Endothelial cell of umbilical vein (primary cell): ENCODE results near the gene FPGS. TPM values are rescaled to one million over a fixed set of nuclear protein-coding genes. Genes with fewer than 3 reads are reported as not detected.

Source experiments
- BruUV-seq: library from RNA; stranded (reverse); fragments of 400-500 nt; replicated peaks from 2 replicates; lab custom pipeline; 2021; lab: Mats Ljungman, UMichigan
- CTCF ChIA-PET: fragments of 300-600, 350-600 bp; sonication (Branson Sonifier 250); formaldehyde crosslinking; loops from one replicate; lab custom pipeline; 2021; ENCODE audit warnings: antibody characterized with exemption, inconsistent platforms; lab: Charles Lee
- POLR2A ChIA-PET: fragments of 300-600, 350-600 bp; sonication (Branson Sonifier 250); formaldehyde crosslinking; loops from one replicate; lab custom pipeline; 2021; ENCODE audit warnings: antibody characterized with exemption, inconsistent platforms; lab: Charles Lee
- DNase-seq: peaks from one replicate; pipeline ENCODE4 v3.0.0-alpha.2; 2011; ENCODE audit warnings: low read depth, low spot score
- FAIRE-seq: peaks from 2 replicates; lab custom pipeline; 2011; peaks lifted over from hg19 to GRCh38; lab: Jason Lieb, UNC
- H2AFZ ChIP-seq: 2 replicates; pipeline ENCODE4 v1.6.0; 2012; ENCODE audit warnings: low read depth, low read length, control low read depth, inconsistent platforms
- H3K27ac ChIP-seq: 2 replicates; pipeline ENCODE4 v1.5.1; 2011; ENCODE audit warnings: low read depth, mild to moderate bottlenecking, control low read depth, low read length, moderate library complexity; ENCODE audit not compliant: insufficient read depth
- H3K27me3 ChIP-seq, 2 experiments: 2 replicates each; pipeline versions ENCODE4 v1.6.0 to v1.6.1; 2011; ENCODE audit warnings: low read length in 2 of 2, mixed read lengths in 1 of 2; ENCODE audit not compliant: control insufficient read depth in 2 of 2, insufficient read depth in 2 of 2
- H3K36me3 ChIP-seq, 2 experiments: 2 replicates in 1 of 2; 3 replicates in 1 of 2; pipeline ENCODE4 v1.5.1; 2011; ENCODE audit warnings: low read length in 2 of 2, mild to moderate bottlenecking in 1 of 2, moderate library complexity in 1 of 2; ENCODE audit not compliant: control insufficient read depth in 2 of 2, insufficient read depth in 2 of 2; ENCODE audit errors: extremely low read depth in 1 of 2
- H3K4me1 ChIP-seq: 3 replicates; pipeline ENCODE4 v1.5.1; 2011; ENCODE audit warnings: mild to moderate bottlenecking, low read length; ENCODE audit not compliant: control insufficient read depth, insufficient read depth; ENCODE audit errors: extremely low read depth
- H3K4me2 ChIP-seq: 2 replicates; pipeline ENCODE4 v1.6.1; 2011; ENCODE audit warnings: low read length, control low read depth, mixed read lengths; ENCODE audit not compliant: insufficient read depth
- H3K4me3 ChIP-seq, 3 experiments: fragments of 200-600 bp in 1 of 3; sonication (generic), shearing (Covaris generic) in 1 of 3; replicated peaks in 1 of 3; 2 replicates each; pipeline ENCODE4 v1.5.1; 2011 to 2016; ENCODE audit warnings: control low read depth in 3 of 3, low read length in 3 of 3, mild to moderate bottlenecking in 2 of 3, inconsistent platforms in 1 of 3, low read depth in 1 of 3, moderate library complexity in 1 of 3; ENCODE audit not compliant: insufficient read depth in 1 of 3
- H3K79me2 ChIP-seq: 2 replicates; pipeline ENCODE4 v1.6.0; 2012; ENCODE audit warnings: low read length, inconsistent platforms; ENCODE audit not compliant: control insufficient read depth, insufficient read depth
- H3K9ac ChIP-seq: replicated peaks from 2 replicates; pipeline ENCODE3; 2011; ENCODE audit warnings: low read length, control low read depth; ENCODE audit not compliant: insufficient read depth; ENCODE audit errors: extremely low read depth
- H3K9me1 ChIP-seq: replicated peaks from 3 replicates; pipeline ENCODE4 v1.6.0; 2011; ENCODE audit warnings: mild to moderate bottlenecking, low read length; ENCODE audit not compliant: control insufficient read depth, insufficient read depth; ENCODE audit errors: extremely low read depth
- H3K9me3 ChIP-seq: replicated peaks from 2 replicates; pipeline ENCODE4 v1.5.1; 2012; ENCODE audit warnings: low read length, inconsistent platforms; ENCODE audit not compliant: control insufficient read depth, insufficient read depth
- H4K20me1 ChIP-seq: replicated peaks from 2 replicates; pipeline ENCODE3; 2011; ENCODE audit warnings: mild to moderate bottlenecking, low read length; ENCODE audit not compliant: control insufficient read depth, insufficient read depth; ENCODE audit errors: extremely low read depth
- CTCF ChIP-seq, 2 donors: IDR thresholded peaks; 1 replicate in 1 of 2; 2 replicates in 1 of 2; pipeline ENCODE4 v1.5.1; 2011; ENCODE audit warnings: low read length in 2 of 2, mild to moderate bottlenecking in 2 of 2, moderate library complexity in 2 of 2, control low read depth in 1 of 2, inconsistent platforms in 1 of 2, low read depth in 1 of 2; ENCODE audit not compliant: insufficient read depth in 1 of 2; ENCODE audit errors: extremely low read depth in 1 of 2
- EZH2 ChIP-seq: IDR thresholded peaks from 2 replicates; pipeline ENCODE4 v1.6.1; 2012; ENCODE audit warnings: borderline replicate concordance, low read depth, mild to moderate bottlenecking, moderate library complexity, low read length, inconsistent platforms; ENCODE audit not compliant: severe bottlenecking
- FOS ChIP-seq: IDR thresholded peaks from 2 replicates; pipeline ENCODE4 v1.6.1; 2011; ENCODE audit warnings: mild to moderate bottlenecking, low read length, moderate library complexity, borderline replicate concordance; ENCODE audit not compliant: insufficient read depth
- GATA2 ChIP-seq: IDR thresholded peaks from 2 replicates; pipeline ENCODE4 v1.7.0; 2011; ENCODE audit warnings: low read depth, mild to moderate bottlenecking, moderate library complexity, mixed read lengths, low read length; ENCODE audit not compliant: insufficient read length, insufficient read depth
- JUN ChIP-seq: IDR thresholded peaks from 2 replicates; pipeline ENCODE4 v1.6.1; 2011; ENCODE audit warnings: borderline replicate concordance, low read depth; ENCODE audit not compliant: insufficient read length, insufficient read depth
- MAX ChIP-seq: IDR thresholded peaks from 2 replicates; pipeline ENCODE4 v1.6.1; 2011; ENCODE audit not compliant: insufficient read depth, insufficient read length
- MYC ChIP-seq: IDR thresholded peaks from one replicate; pipeline ENCODE4 v1.6.1; 2011; ENCODE audit warnings: mild to moderate bottlenecking, low read depth, low read length
- POLR2A ChIP-seq: IDR thresholded peaks from 2 replicates; pipeline ENCODE4 v1.6.1; 2012; ENCODE audit warnings: low read depth, mild to moderate bottlenecking, control low read depth, low read length
- POLR2AphosphoS5 ChIP-seq: IDR thresholded peaks from 2 replicates; pipeline ENCODE4 v1.6.1; 2012; ENCODE audit warnings: low read depth, mild to moderate bottlenecking, control low read depth, low read length, moderate library complexity; ENCODE audit not compliant: insufficient read depth
- dilution Hi-C: fragments of 300-500 bp; cut with MboI; formaldehyde crosslinking; loops from one replicate; pipeline ENCODE4 v1.15.0; 2019; ENCODE audit warnings: low sequenced_read_pairs; ENCODE audit not compliant: extremely low pct_ligation_motif_present
- intact Hi-C: fragments of 100-400 bp; cut with micrococcal nuclease; formaldehyde crosslinking; loops from one replicate; pipeline ENCODE4 v1.10.0; 2022
- polyA plus RNA-seq, 4 experiments: library from polyadenylated mRNA; depleted of rRNA in 3 of 4; stranded (reverse) in 3 of 4; unstranded in 1 of 4; fragments of >200 nt; gene quantifications; 2 replicates each; pipeline versions ENCODE4 v1.2.1 to v1.2.3, GENCODE V29; 2011 to 2012; ENCODE audit warnings: missing spikeins in 1 of 4
- total RNA-seq: library from RNA; stranded (reverse); gene quantifications from 2 replicates; pipeline ENCODE4 v1.2.3, GENCODE V29; 2021

FPGS gene
- total and polyA plus RNA-seq, 2 donors (not counting 3 experiments of a cell fraction or from before 2014, with no cell fraction given), result 77.7 to 90.2 TPM

- TF ChIP-seq MYC, result no peak
- no peak for TF ChIP-seq GATA2
- TF ChIP-seq MAX, result no peak
- TF ChIP-seq POLR2AphosphoS5, result no peak
- TF ChIP-seq EZH2, result no peak
- TF ChIP-seq FOS, result no peak
- TF ChIP-seq JUN, result no peak
- TF ChIP-seq POLR2A, result no peak
- TF ChIP-seq CTCF (IDR thresholded peaks at IDR 0.05; ENCODE audit: extremely low read depth in 1 of 2, insufficient read depth in 1 of 2, low read depth in 1 of 2, low read length in 2 of 2), result no peak
Measured at GRCh38 chr9:127794001-127794791, 8.5 kb upstream of the FPGS start.

More at GRCh38 chr9:127794001-127794791, 8.5 kb upstream of the FPGS start:
- intact Hi-C loops, result no loop called here
- BruUV-seq, result no TSS peak
- Histone ChIP-seq H2AFZ (no peak overlapping the region), H3K36me3 (peaks cover 18 to 22% of the 10 kb centered on the region in 2 experiments), H3K9ac (no peak overlapping the region), H3K79me2 (peaks cover 19% of the 10 kb centered on the region), H3K9me1 (no peaks in the 10 kb centered on the region), H3K4me2 (no peak overlapping the region), H3K27me3 (no peaks in the 10 kb centered on the region), H3K4me3 (no peak overlapping the region), H4K20me1 (no peaks in the 10 kb centered on the region), H3K27ac (no peak overlapping the region), H3K4me1 (peaks cover 14% of the 10 kb centered on the region), H3K9me3 (no peaks in the 10 kb centered on the region)
- DNase-seq (no peak), FAIRE-seq (no peak)
- ChIA-PET CTCF (interaction anchor here (1.6 to 2.5 kb wide), 2 partner anchors 59 to 76 kb away, joined by 6 to 25 read pairs; partner anchors contain the start of gene TOR2A), POLR2A (no interaction called here)
- dilution Hi-C loops, result no loop called here
